HG03095 (cell line): Measurements from ENCODE around the gene UBL3.
A peak's percentile ranks its signal among the peaks of the same experiment; 100 is the strongest.

Experiments
- ATAC-seq: cut with Tn5 transposase; IDR thresholded peaks from one replicate; pipeline ENCODE4 v1.9.1; 2021; ENCODE audit warnings: moderate library complexity; ENCODE audit not compliant: unreplicated experiment

The UBL3 gene, protein sequence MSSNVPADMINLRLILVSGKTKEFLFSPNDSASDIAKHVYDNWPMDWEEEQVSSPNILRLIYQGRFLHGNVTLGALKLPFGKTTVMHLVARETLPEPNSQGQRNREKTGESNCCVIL

DNA sequence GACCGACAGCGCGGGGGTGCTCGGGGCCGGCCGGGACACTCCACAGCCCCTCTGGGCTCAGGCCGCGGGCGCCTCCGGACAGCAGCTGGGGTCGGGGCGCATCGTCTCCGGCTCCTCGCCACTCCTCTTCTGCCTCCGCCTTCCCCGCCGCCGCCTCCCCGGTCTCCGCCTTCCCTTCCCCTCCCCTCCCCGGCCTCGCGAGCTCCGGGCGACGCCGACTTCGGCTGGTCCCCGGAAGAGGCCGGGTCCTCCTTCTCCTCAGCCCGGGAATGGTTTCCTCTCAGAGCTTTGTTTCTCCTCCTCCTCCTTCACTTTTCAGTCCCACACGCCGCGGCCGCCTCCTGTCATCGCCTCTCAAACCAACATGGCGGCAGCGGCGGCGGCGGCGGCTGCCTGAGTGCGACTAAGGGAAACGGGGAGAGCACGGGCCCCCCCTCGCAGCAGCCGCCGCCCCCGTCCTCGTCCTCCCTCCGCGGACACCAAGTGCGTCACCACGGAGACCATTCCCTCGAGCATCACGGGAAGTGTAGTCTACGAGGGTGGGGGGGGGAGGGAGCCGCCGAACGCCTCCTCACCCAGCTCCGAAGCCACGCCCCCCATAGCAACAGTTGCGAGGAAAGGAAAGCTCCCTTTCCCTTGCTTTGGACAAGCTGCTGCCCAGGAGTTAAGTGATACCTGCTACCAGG, at the start of gene UBL3:
Gene UBL3, minus strand, starts transcription at position 405 of the 686 bp plus-strand sequence. CDS start 1,079 bp downstream, outside the sequence.
- peak; percentile 79 for ATAC-seq

DNA sequence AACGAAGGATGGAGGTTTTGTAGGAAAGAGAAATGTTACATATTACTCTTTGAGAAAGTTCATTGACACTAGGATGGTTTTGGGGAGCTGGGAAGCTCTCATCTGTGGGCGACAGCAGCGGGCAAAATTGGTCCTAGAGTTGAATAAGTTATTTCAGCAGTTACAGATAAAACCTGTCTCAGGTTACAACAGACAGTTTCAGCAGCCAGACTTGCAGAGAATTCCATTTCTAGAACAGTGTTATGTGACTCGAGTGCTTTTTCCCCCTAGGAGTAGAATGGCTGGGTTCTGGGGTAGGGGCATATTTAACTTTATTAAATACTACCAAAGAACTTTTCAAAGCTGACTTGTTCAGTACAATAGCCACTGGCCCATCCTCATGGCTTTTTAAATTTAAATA, 46.7 kb upstream of the UBL3 start:
- no peak for ATAC-seq

DNA sequence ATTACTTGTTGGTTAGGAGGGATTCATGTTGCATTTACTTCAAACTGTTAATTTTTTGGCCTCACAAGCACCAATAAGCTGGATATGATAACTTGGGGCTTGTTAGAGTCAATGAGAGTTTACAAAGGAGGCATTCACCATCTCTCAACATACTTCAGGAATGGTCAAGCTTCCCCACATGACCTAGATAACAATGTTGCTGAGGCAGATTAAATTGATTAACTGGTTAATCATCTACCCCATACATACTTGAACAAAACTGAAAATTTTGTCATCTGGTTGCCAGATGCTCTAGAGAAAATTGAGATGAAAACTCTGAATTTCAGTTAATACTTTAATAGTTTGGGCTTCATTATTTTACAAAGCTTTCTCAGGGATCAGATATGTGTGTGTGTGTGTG, 43.0 kb upstream of the UBL3 start:
- ATAC-seq, result no peak

DNA sequence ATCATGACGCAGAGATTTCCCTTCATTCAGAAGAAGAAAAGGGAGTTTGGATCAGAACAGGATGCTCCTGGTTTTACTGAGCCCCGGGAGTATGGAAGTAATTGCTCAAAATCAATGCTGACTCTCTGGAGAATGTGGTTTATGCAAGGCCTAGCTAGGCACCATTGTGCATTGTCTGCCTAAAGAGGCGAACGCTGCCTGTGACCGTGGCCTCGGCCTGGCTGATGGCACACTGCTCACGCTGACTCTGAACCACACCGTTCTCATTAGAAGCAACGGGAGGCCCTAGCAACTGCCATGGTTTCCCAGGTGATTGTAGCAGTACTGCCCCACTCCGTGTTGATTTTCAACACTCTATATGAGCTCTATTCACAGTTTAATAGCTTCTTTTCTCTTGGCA, 41.7 kb upstream of the UBL3 start:
- ATAC-seq, result no peak

DNA sequence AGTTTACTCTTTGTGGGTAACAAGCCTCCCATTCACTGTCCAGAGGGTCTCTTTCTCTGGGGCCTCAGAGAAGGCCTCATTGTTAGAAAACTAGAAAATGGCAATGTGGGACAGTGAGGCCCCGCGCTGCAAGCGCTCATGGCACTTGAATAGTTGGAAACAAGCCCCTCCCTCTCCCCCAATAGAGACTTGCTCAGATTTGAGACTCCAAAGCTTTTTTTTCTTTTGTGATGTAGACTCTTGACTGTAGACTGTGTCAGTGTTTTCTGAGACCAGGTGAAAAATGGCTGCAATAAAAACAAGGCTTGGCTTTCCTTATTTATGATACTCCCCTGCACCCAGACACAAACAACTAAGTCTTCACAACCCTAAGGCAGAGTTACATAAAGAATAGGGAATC, 38.7 kb upstream of the UBL3 start:
- ATAC-seq, result no peak

DNA sequence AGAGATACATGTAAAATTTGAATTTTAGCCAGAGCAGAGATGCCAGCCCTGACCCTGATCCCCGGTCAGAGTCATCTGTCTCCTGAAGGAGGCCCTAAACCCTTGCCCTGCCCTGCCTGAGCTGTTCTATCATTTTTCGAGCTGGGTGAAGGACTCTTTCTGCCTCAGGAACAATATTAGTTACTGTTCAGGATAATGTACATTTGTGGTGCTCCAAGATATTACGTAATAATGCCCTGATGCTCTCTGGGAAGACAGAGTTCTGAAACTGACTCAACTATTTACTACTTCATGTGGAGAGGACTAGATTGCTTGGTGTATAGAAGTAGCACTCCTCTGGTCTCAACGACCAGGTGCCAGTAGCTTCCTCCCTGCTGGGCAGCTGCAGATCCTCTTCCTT, 37.9 kb upstream of the UBL3 start:
- no peak for ATAC-seq

DNA sequence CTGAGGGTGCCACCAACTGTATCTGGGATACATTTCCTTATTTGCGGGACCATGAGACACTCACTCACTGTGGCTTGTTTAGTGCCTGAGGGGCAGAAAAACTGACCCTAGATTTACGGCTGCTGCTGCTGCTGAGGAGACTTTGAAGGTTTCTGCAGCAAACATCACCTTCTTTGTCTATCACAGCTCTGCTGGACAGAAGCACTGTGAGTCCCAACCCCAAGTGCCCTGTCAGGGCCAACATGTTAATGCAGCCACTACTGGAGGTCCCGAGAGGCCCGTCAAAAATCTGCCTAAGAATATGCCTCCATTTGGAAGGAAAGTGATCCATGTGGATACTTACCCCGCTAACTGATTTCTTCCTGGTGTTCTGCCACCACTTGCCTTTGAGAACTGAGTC, 37.3 kb upstream of the UBL3 start:
- no peak for ATAC-seq

DNA sequence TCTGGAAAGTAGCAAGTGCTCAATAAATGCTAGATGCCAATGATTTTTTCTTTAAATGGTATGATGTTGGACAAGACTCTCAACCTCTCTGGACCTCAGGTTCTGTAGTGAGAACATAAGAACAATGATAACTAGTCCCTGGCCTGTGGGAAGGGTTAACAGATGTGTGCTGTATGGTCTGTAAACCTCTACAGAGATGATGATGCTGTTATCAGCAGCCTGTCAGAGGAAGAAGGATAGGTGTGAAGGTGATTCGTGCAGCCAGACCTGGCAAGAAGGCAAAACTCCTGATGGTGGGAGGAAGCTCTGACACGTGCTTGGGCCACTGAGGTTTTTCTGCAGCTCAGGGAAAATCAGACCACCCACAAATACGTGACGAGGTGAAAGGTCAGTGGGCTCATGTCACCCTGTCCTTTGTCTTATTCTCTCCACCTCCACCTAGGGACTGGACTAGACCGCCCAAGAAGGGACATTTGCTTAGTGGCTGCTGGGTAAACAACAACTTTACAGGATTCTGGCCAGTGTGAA, 36.7 kb upstream of the UBL3 start:
- no peak for ATAC-seq

DNA sequence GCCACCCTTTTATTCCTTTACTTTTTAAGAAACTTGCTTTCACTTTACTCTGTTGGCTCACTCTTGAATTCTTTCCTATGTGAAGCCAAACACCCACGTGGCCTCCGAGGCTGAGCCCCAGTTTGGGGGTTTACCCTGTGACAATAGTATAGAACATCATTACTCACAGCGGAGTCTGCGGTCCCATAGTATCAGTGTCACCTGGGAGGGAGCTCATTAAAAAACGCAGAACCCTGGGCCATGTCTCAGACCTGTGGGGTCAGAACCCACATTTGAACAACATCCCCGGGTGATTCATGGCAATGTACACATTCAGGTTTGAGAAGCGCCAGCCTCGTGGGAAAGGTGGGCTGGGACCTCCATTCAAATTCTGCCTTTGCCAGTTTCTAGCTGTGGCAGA, 36.0 kb upstream of the UBL3 start:
- no peak for ATAC-seq

DNA sequence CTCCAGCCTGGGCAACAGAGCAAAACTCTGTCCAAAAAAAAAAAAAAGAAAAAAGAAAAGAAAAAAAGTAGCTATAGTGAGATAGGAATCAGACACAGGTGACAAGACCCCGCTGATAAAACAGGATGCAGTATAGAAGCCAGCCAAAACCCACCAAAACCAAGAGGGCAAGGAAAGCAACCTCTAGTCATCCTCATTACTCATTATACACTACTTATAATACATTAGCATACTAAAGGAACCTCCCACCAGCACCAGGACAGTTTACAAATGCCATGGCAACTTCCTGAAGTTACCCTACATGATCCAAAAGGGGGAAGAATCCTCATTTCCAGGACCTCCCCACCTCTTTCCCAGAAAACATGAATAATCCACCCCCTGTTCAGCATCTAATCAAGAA, 35.6 kb upstream of the UBL3 start:
- no peak for ATAC-seq

DNA sequence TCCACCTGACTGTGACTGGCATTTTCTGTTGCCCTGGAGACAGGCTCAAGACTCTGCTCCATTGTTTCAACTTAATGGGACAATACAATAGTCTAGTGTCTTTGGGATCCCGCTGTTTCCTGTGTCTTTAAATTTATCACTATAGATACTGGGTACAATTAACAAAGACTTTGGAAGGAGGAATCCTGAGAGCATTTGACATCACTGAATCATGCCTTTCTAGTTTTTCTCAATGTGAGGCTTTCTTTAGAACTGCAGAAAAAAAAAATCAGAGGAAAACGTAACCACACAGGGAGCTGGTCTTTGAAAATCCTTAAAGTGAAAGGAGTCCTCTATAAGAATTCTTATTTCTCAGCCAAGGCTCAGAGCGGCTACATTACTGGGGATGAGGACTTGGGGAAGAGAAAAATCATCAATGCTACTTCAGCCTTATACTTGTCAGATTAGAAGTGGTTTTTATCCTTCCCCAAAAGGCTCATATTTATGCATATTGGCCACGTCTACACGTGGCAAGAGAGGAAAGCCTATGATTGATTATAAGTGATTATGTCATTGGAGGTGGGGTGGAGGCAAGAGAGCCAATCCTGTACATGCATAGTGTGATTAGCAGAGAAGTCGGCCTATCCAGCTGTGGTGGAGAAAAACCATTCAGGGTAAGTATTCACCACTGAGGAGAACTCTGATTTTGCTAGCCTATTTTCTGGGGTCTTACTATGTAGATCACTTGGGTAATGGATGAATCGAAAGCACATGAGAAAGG, 34.4 kb upstream of the UBL3 start:
- no peak for ATAC-seq

DNA sequence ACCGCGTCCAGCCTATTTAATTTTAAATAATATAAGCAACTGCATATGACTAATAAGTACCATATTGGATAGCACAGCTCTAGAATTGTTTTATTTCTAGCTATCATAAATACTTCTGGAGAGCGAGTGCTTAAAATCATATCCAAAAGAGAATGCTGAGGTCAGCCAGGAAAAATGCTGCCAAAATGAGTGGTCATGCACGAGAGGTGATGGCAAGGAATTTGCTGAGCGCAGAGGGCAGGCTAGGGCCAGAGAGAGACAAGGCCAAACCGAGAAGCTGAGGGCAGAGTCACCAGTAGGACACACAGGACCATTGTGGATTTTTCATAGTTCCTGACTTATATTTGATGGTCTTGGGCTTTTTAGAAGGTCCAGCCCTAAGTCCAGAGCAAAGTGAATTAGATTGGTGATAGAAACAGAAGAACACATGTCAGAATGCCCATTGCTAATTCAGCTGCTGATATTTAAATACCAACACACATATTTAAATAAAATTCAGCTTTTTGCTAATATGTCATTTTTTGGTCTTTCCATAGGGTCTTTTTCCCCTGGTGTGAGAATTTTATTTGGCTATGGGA, 33.6 kb upstream of the UBL3 start:
- no peak for ATAC-seq

DNA sequence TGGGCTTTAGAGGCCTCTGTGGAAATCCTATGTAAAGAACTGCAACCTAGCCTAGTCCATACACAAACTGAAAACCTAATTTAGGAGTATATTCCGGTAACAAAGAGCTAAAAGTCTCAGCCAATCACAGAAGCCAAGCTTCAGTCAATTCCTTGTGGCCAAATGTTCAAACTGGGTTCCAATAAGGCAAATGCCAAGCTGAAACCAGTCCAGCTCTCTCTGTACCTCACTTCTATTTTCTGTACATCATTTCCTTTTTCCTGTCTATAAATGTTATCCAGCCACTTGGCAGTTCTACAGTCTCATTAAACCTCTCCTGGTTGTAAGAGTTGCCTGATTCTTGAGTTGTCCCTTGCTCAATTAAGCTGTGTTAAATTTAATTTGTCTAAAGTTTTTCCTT, 31.7 kb upstream of the UBL3 start:
- ATAC-seq, result no peak

DNA sequence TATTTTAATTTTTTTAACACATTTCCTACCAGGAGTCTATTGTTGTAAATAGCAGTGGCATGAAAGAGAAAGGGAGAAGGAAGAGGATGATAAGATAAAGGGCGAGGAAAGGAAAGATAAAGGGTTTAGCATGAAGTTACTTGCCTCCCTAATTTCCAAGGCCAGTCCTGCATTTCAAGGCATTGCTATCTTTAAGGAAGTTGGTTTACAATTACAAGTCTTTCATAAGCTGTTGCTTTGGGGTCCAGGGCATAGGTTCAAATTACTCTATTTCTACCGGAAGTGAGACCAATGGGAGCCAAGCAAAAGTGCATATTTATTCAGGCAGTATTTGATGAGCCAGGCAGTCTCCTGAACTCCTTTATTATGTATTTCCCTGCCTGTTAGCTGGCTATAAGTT, 27.7 kb upstream of the UBL3 start:
- ATAC-seq, result no peak

DNA sequence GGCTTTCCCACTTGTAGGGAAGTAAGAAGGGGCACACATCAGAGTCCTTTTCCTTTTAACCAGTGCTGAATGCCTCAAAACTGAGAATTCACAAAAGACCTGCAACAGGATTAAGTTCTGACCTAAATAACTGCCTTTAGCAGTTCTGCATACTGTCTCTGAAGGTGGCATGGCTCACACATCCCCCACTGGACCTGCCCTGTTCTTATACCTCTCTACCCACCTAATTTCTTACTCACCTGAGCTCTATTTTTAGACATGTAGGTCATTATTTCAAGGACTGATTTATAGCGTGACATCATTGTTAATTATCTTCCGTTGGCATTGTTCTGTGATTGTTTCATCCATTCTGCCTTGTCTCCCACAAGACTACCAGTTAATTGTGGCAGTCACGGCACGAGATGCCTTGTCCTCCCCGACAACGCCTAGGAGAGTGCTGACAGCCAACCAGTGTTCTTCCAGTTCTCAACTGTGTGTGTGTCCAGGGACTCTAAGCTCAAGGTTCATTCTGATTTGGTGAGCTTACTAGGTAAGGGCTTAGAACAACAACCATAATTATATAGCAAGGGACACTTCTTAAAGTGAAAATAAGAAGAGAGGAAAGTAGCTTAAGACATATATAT, 27.1 kb upstream of the UBL3 start:
- ATAC-seq, result no peak

DNA sequence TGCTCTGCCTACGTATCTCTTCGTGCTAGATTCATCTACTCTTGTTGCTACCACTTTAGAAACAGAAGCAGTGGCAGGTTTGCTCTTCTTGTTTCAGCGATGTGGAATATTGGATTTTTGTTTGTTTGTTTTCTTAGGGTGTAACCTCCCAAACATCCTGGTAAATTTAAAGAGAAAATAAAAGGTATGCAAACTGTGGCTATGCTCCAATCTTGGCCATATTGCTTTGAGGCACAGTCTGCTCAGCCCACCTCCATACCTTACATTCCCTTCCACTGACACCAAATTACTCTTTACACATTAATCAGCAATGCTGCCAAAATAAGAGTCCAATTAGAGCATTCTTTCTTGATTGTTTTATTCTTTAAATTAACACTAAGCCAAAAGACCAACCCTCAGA, 25.2 kb upstream of the UBL3 start:
- ATAC-seq, result no peak

DNA sequence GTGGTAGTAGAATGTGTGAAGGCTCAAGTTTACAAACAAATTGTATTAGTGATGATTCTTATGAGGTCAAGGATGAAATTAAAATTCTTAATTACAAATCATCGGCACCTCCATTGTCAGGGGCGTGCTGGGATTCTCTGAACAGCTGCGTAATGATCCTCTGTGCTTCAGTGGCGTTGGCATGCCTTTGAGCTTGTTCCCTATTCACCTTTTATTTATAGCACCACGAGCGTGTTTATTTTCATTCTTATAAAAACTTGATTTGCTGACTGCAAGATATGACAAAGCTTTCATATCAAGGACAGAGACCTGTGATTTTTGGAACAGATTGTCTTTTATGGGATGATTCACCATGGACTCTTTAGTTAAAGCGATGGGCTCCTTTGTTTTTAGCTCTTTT, 18.2 kb upstream of the UBL3 start:
- no peak for ATAC-seq

DNA sequence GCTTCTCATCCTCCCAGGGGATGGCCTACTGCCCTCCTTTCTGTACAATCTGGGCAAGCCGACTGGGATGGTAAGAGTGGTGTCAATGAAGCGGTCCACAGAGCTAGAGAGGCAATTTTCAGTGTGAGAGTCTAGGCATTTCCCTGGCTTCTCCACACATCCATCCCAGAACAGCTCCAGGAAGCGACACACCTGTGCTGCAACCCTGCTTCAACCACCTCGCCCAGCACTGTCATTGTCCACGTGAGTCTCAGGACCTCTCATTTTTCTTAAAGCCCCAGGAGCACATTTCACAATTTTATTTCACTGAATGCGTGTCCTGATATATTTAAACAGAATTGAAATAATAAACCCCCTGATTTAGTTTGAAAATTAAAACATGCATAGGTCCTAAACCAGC, 15.5 kb upstream of the UBL3 start:
- ATAC-seq, result no peak

DNA sequence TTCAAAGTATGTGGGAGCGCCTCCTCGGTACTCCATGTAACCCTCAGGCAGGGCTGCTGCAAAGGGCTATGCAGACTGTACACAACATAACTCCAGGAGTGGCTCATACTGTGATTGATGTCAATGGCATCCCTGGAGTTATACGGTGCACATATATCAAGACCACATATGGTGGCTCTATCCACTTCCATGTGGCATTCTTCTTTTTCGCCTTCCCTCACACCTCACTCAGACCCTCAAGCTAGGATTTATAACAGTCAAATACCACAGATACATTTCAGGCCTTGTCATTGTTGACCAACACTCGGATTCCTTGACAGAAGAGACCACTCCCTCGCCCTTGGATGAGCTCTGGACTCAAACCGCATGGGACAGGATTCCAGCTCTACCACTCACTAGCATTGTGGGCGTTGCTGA, 11.3 kb upstream of the UBL3 start:
- ATAC-seq, result no peak

DNA sequence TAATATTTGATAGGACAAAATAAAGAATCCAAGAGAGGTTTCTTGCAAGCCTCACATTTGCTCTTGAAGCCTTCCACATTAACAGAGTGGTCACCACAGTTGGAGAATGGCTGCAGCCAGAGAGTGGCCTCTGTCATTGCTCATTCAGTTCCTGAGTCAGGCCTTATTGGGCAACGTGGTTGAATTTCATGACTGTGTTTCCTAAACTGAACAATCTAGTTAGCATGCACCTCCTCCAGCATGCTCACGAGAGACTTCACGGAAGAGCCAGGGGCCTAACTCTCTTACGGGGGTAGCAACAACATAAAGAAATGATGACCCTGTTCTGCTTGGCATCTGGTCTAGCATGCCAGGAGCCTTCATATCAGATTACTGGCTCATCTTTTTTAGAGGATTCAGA, 9.6 kb upstream of the UBL3 start:
- no peak for ATAC-seq

DNA sequence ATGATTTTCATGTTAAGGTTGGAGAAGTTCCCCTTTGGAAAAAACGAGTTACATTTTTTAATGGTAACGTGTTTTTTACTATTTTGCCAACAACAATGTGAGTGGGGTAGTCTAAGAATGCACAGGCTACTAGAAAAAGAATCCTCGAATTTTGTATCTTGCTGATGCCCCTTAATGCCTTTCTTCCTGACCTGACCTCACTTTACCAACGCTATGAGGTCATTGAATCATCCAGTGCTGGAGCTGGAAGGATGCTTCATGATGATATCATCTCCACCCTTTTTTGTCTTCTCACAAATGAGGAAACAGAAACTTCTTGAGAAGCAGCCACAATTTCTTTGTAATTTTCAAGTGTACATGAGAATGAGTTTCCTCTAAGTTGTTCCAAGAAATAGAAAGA, 8.2 kb upstream of the UBL3 start:
- no peak for ATAC-seq
